ENCODE results near the gene GSPT1. TPM values are rescaled to one million over a fixed set of nuclear protein-coding genes. Genes with fewer than 3 reads are reported as not detected.

The GSPT1 gene
- total RNA-seq, 1 experiment from 2014 or later, result 173 TPM

DNA sequence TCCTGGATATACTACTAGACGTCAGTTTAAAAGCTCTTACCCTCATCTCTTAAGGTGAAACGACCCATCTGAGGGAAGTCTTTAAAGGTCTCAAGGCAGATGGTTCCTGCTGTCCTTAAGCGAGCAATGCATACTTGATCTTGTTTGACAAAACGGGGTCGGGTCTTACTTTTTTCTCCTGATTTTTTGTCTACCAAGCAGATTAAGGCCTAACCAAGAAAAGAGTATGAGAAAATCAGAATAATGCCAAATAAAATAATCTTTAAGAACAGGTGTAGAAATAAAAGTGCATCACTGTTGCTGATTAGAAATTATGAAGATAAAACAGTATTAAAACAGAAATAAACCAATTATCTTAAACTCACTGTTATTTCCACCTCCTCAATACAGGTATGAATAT, 40.0 kb downstream of the GSPT1 start:
- no peak overlapping the region for H2AK5ac ChIP-seq (ENCODE audit: insufficient read length, low read length)
- no peak overlapping the region for H3K27ac Mint-ChIP-seq
- no peak overlapping the region for H2AFZ ChIP-seq (ENCODE audit: low read length)
- H2BK20ac ChIP-seq (ENCODE audit: low read depth, low read length, poor library complexity, severe bottlenecking), result no peak overlapping the region
- H3K56ac ChIP-seq (ENCODE audit: insufficient read length, low read depth, low read length), result no peak overlapping the region
- no peak overlapping the region for H3K18ac ChIP-seq (ENCODE audit: insufficient read length, low read depth, low read length)
- H3K27me3 ChIP-seq (ENCODE audit: insufficient read depth, low read length), result no peaks in the 10 kb centered on the region
- H4K5ac ChIP-seq (ENCODE audit: insufficient read length, low read depth, low read length), result no peak overlapping the region
- no peak overlapping the region for H3K9ac ChIP-seq (ENCODE audit: extremely low read depth, insufficient read length, low read length)
- H4K91ac ChIP-seq (ENCODE audit: insufficient read length, low read depth, low read length), result no peak overlapping the region
- H3K9me3 Mint-ChIP-seq, result no peaks in the 10 kb centered on the region
- H3K27ac ChIP-seq (ENCODE audit: insufficient read length, low read depth, low read length), result no peak overlapping the region
- no peak overlapping the region for H2BK120ac ChIP-seq (ENCODE audit: low read depth, low read length, poor library complexity, severe bottlenecking)
- peaks cover 0 to 7% of the 10 kb centered on the region in 2 experiments; a peak in 2 of 4 replicates for H3K4me1 Mint-ChIP-seq
- H3T11ph ChIP-seq (ENCODE audit: low read length), result no peak overlapping the region
- H3K4me3 Mint-ChIP-seq, result no peak overlapping the region
- no peak overlapping the region for H2BK12ac ChIP-seq (ENCODE audit: insufficient read length, low read depth, low read length)
- H3K14ac ChIP-seq (ENCODE audit: insufficient read depth, low read length), result no peak overlapping the region
- H3K4me2 ChIP-seq (ENCODE audit: insufficient read depth, insufficient read length, low read length), result no peak overlapping the region
- no peak overlapping the region for H2BK15ac ChIP-seq (ENCODE audit: low read depth, low read length)
- no peaks in the 10 kb centered on the region for H3K4me1 ChIP-seq (ENCODE audit: insufficient read depth, low read length)
- no peak overlapping the region for H4K8ac ChIP-seq (replicated peaks; ENCODE audit: insufficient read length, low read depth, low read length)
- H3K79me1 ChIP-seq (ENCODE audit: insufficient read depth, low read depth, low read length, poor library complexity, severe bottlenecking), result no peaks in the 10 kb centered on the region
- no peaks in the 10 kb centered on the region for H3K79me2 ChIP-seq (ENCODE audit: insufficient read depth, low read length)
- no peaks in the 10 kb centered on the region for H3K23me2 ChIP-seq (ENCODE audit: insufficient read length, low read depth, low read length, poor library complexity, severe bottlenecking)
- H3K27me3 Mint-ChIP-seq (ENCODE audit: low read depth), result no peaks in the 10 kb centered on the region
- H2BK5ac ChIP-seq (ENCODE audit: insufficient read length, low read length), result no peak overlapping the region
- H3K4ac ChIP-seq (ENCODE audit: low read depth, low read length), result no peak overlapping the region
- no peaks in the 10 kb centered on the region for H4K20me1 ChIP-seq (ENCODE audit: control insufficient read depth, insufficient read depth, insufficient read length)
- DNase-seq, result no peak
- WGBS (ENCODE audit: extremely low coverage, insufficient read length, low lambda C conversion rate), result no CpG with 5 or more reads among the region's 5 CpGs
- no peaks in the 10 kb centered on the region for H3K9me3 ChIP-seq (ENCODE audit: control insufficient read depth, low read depth, low read length)
- H3K23ac ChIP-seq (ENCODE audit: insufficient read length, low read depth, low read length), result no peak overlapping the region
- TF ChIP-seq, protein P1, sequence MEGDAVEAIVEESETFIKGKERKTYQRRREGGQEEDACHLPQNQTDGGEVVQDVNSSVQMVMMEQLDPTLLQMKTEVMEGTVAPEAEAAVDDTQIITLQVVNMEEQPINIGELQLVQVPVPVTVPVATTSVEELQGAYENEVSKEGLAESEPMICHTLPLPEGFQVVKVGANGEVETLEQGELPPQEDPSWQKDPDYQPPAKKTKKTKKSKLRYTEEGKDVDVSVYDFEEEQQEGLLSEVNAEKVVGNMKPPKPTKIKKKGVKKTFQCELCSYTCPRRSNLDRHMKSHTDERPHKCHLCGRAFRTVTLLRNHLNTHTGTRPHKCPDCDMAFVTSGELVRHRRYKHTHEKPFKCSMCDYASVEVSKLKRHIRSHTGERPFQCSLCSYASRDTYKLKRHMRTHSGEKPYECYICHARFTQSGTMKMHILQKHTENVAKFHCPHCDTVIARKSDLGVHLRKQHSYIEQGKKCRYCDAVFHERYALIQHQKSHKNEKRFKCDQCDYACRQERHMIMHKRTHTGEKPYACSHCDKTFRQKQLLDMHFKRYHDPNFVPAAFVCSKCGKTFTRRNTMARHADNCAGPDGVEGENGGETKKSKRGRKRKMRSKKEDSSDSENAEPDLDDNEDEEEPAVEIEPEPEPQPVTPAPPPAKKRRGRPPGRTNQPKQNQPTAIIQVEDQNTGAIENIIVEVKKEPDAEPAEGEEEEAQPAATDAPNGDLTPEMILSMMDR (conservative IDR thresholded peaks at IDR 0.05), result no peak
- H3K36me3 Mint-ChIP-seq (ENCODE audit: insufficient read depth in 1 of 3, low read depth in 3 of 3), result peaks cover 33 to 74% (median 52%) of the 10 kb centered on the region in 3 experiments
